IMR-90 (cell line): ENCODE measurements around the gene RERGL. TPM values are rescaled to one million over a fixed set of nuclear protein-coding genes. Genes with fewer than 3 reads are reported as not detected.

Experiments
- ATAC-seq: fragments of 200-7000 bp; cut with Tn5 transposase; 2 replicates; pipeline ENCODE4 v1.9.1; 2020; ENCODE audit warnings: low read depth, mild to moderate bottlenecking, moderate library complexity
- BruUV-seq: library from RNA; stranded (reverse); fragments of 400-500 nt; replicated peaks from 2 replicates; lab custom pipeline; 2021; lab: Mats Ljungman, UMichigan
- CTCF ChIA-PET: fragments of 300-600 bp; formaldehyde crosslinking; extraction: SDS; loops from one replicate; lab custom pipeline; 2021; ENCODE audit warnings: antibody characterized with exemption; lab: Yijun Ruan, JAX
- POLR2A ChIA-PET: fragments of 300-600 bp; sonication (Branson Sonifier 250); formaldehyde crosslinking; loops from one replicate; lab custom pipeline; 2022; ENCODE audit warnings: antibody characterized with exemption; ENCODE audit not compliant: unreplicated experiment; lab: Charles Lee
- DNase-seq: peaks from one replicate; pipeline ENCODE4 v3.0.0; 2013
- H2AFZ ChIP-seq: replicated peaks from 2 replicates; pipeline ENCODE3; 2013; ENCODE audit warnings: low read length, mild to moderate bottlenecking; ENCODE audit not compliant: poor library complexity
- H2AK5ac ChIP-seq: 2 replicates; pipeline ENCODE4 v1.6.1; 2013; ENCODE audit warnings: low read depth, low read length, inconsistent platforms
- H2AK9ac ChIP-seq: replicated peaks from 2 replicates; pipeline ENCODE3; 2013; ENCODE audit warnings: mild to moderate bottlenecking, low read depth, low read length, moderate library complexity; ENCODE audit not compliant: poor library complexity
- H2BK120ac ChIP-seq: 2 replicates; pipeline ENCODE4 v1.6.1; 2013; ENCODE audit warnings: low read depth, low read length, inconsistent platforms
- H2BK15ac ChIP-seq: 3 replicates; pipeline ENCODE4 v1.6.1; 2013; ENCODE audit warnings: low read depth, low read length, inconsistent platforms
- H2BK20ac ChIP-seq: 2 replicates; pipeline ENCODE4 v1.6.1; 2013; ENCODE audit warnings: low read depth, mild to moderate bottlenecking, inconsistent platforms, low read length, moderate library complexity
- H2BK5ac ChIP-seq: 2 replicates; pipeline ENCODE4 v1.6.1; 2013; ENCODE audit warnings: mild to moderate bottlenecking, low read depth, low read length, inconsistent platforms; ENCODE audit not compliant: poor library complexity, severe bottlenecking
- H3K14ac ChIP-seq: replicated peaks from 2 replicates; pipeline ENCODE4 v1.6.1; 2013; ENCODE audit warnings: low read depth, low read length, inconsistent platforms
- H3K18ac ChIP-seq: 2 replicates; pipeline ENCODE4 v1.6.1; 2013; ENCODE audit warnings: low read depth, low read length, control low read depth
- H3K23ac ChIP-seq: 2 replicates; pipeline ENCODE4 v1.6.1; 2013; ENCODE audit warnings: low read depth, low read length, inconsistent platforms
- H3K27ac ChIP-seq: 2 replicates; pipeline ENCODE4 v1.5.1; 2013; ENCODE audit warnings: mild to moderate bottlenecking, control low read depth, low read length; ENCODE audit not compliant: insufficient read depth
- H3K27me3 ChIP-seq: 2 replicates; pipeline ENCODE4 v1.6.1; 2013; ENCODE audit warnings: low read length; ENCODE audit not compliant: control insufficient read depth, insufficient read depth
- H3K36me3 ChIP-seq: 2 replicates; pipeline ENCODE4 v1.6.1; 2013; ENCODE audit warnings: low read length, mixed read lengths; ENCODE audit not compliant: control insufficient read depth, insufficient read depth
- H3K4ac ChIP-seq: 2 replicates; pipeline ENCODE4 v1.6.1; 2013; ENCODE audit warnings: low read depth, low read length, inconsistent platforms
- H3K4me1 ChIP-seq: 2 replicates; pipeline ENCODE4 v1.6.1; 2013; ENCODE audit warnings: low read length, mixed read lengths; ENCODE audit not compliant: control insufficient read depth, insufficient read depth
- H3K4me2 ChIP-seq: 2 replicates; pipeline ENCODE4 v1.6.1; 2013; ENCODE audit warnings: low read depth, mild to moderate bottlenecking, control low read depth, low read length, moderate library complexity
- H3K4me3 ChIP-seq: 2 replicates; pipeline ENCODE4 v1.5.1; 2013; ENCODE audit warnings: low read depth, mild to moderate bottlenecking, control low read depth, low read length, moderate library complexity; ENCODE audit not compliant: insufficient read depth
- H3K56ac ChIP-seq: 2 replicates; pipeline ENCODE4 v1.6.1; 2013; ENCODE audit warnings: low read length, inconsistent platforms; ENCODE audit not compliant: insufficient read depth; ENCODE audit errors: extremely low read depth
- H3K79me1 ChIP-seq, 2 experiments: 2 replicates each; pipeline ENCODE4 v1.6.1; 2013; ENCODE audit warnings: low read length in 2 of 2, inconsistent platforms in 1 of 2, low read depth in 1 of 2
- H3K9ac ChIP-seq: 2 replicates; pipeline ENCODE4 v1.6.1; 2013; ENCODE audit warnings: low read depth, low read length, control low read depth
- H3K9me1 ChIP-seq: 2 replicates; pipeline ENCODE4 v1.6.1; 2013; ENCODE audit warnings: low read length, inconsistent platforms; ENCODE audit not compliant: insufficient read depth
- H3K9me3 ChIP-seq: 2 replicates; pipeline ENCODE4 v1.6.1; 2013; ENCODE audit warnings: low read length; ENCODE audit not compliant: control insufficient read depth, insufficient read depth
- H4K20me1 ChIP-seq: 2 replicates; pipeline ENCODE4 v1.6.1; 2013; ENCODE audit warnings: low read length, inconsistent platforms; ENCODE audit not compliant: insufficient read depth
- H4K5ac ChIP-seq: 2 replicates; pipeline ENCODE4 v1.6.1; 2013; ENCODE audit warnings: mild to moderate bottlenecking, low read depth, low read length, control low read depth
- H4K8ac ChIP-seq, 2 experiments: 2 replicates each; pipeline ENCODE4 v1.6.1; 2013; ENCODE audit warnings: low read depth in 2 of 2, low read length in 2 of 2, control low read depth in 1 of 2, inconsistent platforms in 1 of 2
- H4K91ac ChIP-seq: 2 replicates; pipeline ENCODE4 v1.6.1; 2013; ENCODE audit warnings: low read depth, low read length, inconsistent platforms; ENCODE audit not compliant: insufficient read depth
- BHLHE40 ChIP-seq: fragments of 150-350 bp; IDR thresholded peaks from 2 replicates; pipeline ENCODE4 v1.6.1; 2016; ENCODE audit warnings: mild to moderate bottlenecking, low read depth, low read length
- CEBPB ChIP-seq: IDR thresholded peaks from 2 replicates; pipeline ENCODE4 v1.6.1; 2012; ENCODE audit warnings: low read depth, low read length, improper control_type of control experiment
- CHD1 ChIP-seq: IDR thresholded peaks from 2 replicates; pipeline ENCODE4 v1.6.1; 2012; ENCODE audit warnings: low read depth, low read length, improper control_type of control experiment
- CTCF ChIP-seq: conservative IDR thresholded peaks from 2 replicates; pipeline ENCODE4 v1.5.1; 2012; ENCODE audit warnings: mild to moderate bottlenecking, low read depth, low read length, improper control_type of control experiment
- FOS ChIP-seq: fragments of 150-350 bp; IDR thresholded peaks from 2 replicates; pipeline ENCODE4 v1.6.1; 2016; ENCODE audit warnings: low read depth, low read length
- MAFK ChIP-seq: IDR thresholded peaks from 2 replicates; pipeline ENCODE4 v1.6.1; 2012; ENCODE audit warnings: low read depth, low read length, improper control_type of control experiment
- MAZ ChIP-seq: IDR thresholded peaks from 2 replicates; pipeline ENCODE4 v1.6.1; 2012; ENCODE audit warnings: low read depth, mild to moderate bottlenecking, low read length, improper control_type of control experiment, moderate library complexity, borderline replicate concordance
- MXI1 ChIP-seq: IDR thresholded peaks from 2 replicates; pipeline ENCODE4 v1.6.1; 2012; ENCODE audit warnings: low read depth, mild to moderate bottlenecking, low read length, moderate library complexity, borderline replicate concordance
- NFE2L2 ChIP-seq: fragments of 150-350 bp; IDR thresholded peaks from 2 replicates; pipeline ENCODE4 v1.6.1; 2016; ENCODE audit warnings: low read depth, mild to moderate bottlenecking, low read length
- POLR2A ChIP-seq: IDR thresholded peaks from 2 replicates; pipeline ENCODE4 v1.6.1; 2012; ENCODE audit warnings: mild to moderate bottlenecking, low read depth, low read length
- RAD21 ChIP-seq: IDR thresholded peaks from 2 replicates; pipeline ENCODE4 v1.6.1; 2012; ENCODE audit warnings: low read length, improper control_type of control experiment
- RCOR1 ChIP-seq: IDR thresholded peaks from 2 replicates; pipeline ENCODE4 v1.6.1; 2012; ENCODE audit warnings: mild to moderate bottlenecking, low read length, improper control_type of control experiment; ENCODE audit not compliant: insufficient replicate concordance
- RFX5 ChIP-seq: IDR thresholded peaks from 2 replicates; pipeline ENCODE4 v1.8.0; 2012; ENCODE audit warnings: low read depth, mild to moderate bottlenecking, low read length, moderate library complexity
- SMC3 ChIP-seq: fragments of 150-350 bp; IDR thresholded peaks from 2 replicates; pipeline ENCODE4 v1.6.1; 2016; ENCODE audit warnings: low read depth, mild to moderate bottlenecking, antibody characterized with exemption, low read length, moderate library complexity
- USF2 ChIP-seq: fragments of 150-350 bp; IDR thresholded peaks from 2 replicates; pipeline ENCODE4 v1.6.1; 2017; ENCODE audit warnings: mild to moderate bottlenecking, antibody characterized with exemption, low read length, low read depth
- WGBS, 2 experiments: methylation state at CpG; one replicate each; pipeline versions ENCODE4 v1.1.5 to v1.1.7; 2013; ENCODE audit warnings: missing lambda C conversion rate in 2 of 2; ENCODE audit not compliant: insufficient read length in 1 of 2; ENCODE audit errors: extremely low coverage in 2 of 2; 5-methylcytosine and 5-hydroxymethylcytosine counted together
- dilution Hi-C: fragments of 300-500 bp; cut with HindIII; formaldehyde crosslinking; loops from one replicate; pipeline ENCODE4 v1.14.3; 2018; ENCODE audit warnings: low sequenced_read_pairs; ENCODE audit not compliant: unreplicated experiment
- in situ Hi-C: fragments of 300-500 bp; cut with MboI; formaldehyde crosslinking; loops from 3 replicates; pipeline ENCODE4 v1.14.3; 2019; ENCODE audit warnings: low sequenced_read_pairs, inconsistent platforms, mixed read lengths
- intact Hi-C: fragments of 100-400 bp; cut with micrococcal nuclease; formaldehyde crosslinking; loops from 2 replicates; pipeline ENCODE4 v1.10.0; 2022
- polyA plus RNA-seq, 3 experiments: library from polyadenylated mRNA; depleted of rRNA; stranded (reverse); fragments of >200 nt; gene quantifications; 2 replicates each; pipeline ENCODE4 v1.2.3, GENCODE V29; 2012; ENCODE audit warnings: low replicate concordance in 1 of 3
- total RNA-seq: library from RNA; depleted of rRNA; stranded (reverse); fragments of >200 nt; gene quantifications from 2 replicates; pipeline ENCODE4 v1.2.3, GENCODE V29; 2012
- TF ChIP-seq, protein P1 (sequence below): fragments of 150-350 bp; IDR thresholded peaks from 2 replicates; pipeline ENCODE4 v1.6.1; 2016; ENCODE audit warnings: low read depth, mild to moderate bottlenecking, low read length, moderate library complexity, borderline replicate concordance

The RERGL gene
- total and polyA plus RNA-seq, 2 of the 4 experiments (the other 2 are of a cell fraction), result 0.10 TPM; not detected in 1

GRCh38 chr12:18139254-18139653, 49.3 kb upstream of the RERGL start:
- Histone ChIP-seq H3K27ac (no peak overlapping the region), H3K23ac (no peak overlapping the region), H3K79me1 (no peaks in the 10 kb centered on the region), H3K56ac (no peak overlapping the region), H2BK15ac (no peak overlapping the region), H3K4me3 (no peak overlapping the region), H2BK5ac (no peak overlapping the region), H3K36me3 (no peaks in the 10 kb centered on the region), H3K4ac (no peak overlapping the region), H3K9me1 (no peaks in the 10 kb centered on the region), H3K14ac (no peak overlapping the region), H4K20me1 (no peaks in the 10 kb centered on the region), H4K5ac (no peak overlapping the region), H4K91ac (no peak overlapping the region), H4K8ac (no peak overlapping the region), H2AFZ (no peak overlapping the region), H3K9ac (no peak overlapping the region), H2AK5ac (no peak overlapping the region), H3K27me3 (no peaks in the 10 kb centered on the region), H3K18ac (no peak overlapping the region), H2BK120ac (no peak overlapping the region), H2AK9ac (no peak overlapping the region), H3K4me1 (no peaks in the 10 kb centered on the region), H2BK20ac (no peak overlapping the region), H3K9me3 (no peaks in the 10 kb centered on the region), H3K4me2 (no peak overlapping the region)
- CTCF ChIA-PET, result no interaction called here
- DNase-seq, result no peak
- POLR2A ChIA-PET, result no interaction called here
- WGBS, 2 experiments, result 20% methylated on average over 1 of the region's 4 CpGs; no CpG with 5 or more reads in 1 of the 2 experiments
- BruUV-seq, result no TSS peak
- no peak for TF ChIP-seq RAD21
- TF ChIP-seq, protein P1, sequence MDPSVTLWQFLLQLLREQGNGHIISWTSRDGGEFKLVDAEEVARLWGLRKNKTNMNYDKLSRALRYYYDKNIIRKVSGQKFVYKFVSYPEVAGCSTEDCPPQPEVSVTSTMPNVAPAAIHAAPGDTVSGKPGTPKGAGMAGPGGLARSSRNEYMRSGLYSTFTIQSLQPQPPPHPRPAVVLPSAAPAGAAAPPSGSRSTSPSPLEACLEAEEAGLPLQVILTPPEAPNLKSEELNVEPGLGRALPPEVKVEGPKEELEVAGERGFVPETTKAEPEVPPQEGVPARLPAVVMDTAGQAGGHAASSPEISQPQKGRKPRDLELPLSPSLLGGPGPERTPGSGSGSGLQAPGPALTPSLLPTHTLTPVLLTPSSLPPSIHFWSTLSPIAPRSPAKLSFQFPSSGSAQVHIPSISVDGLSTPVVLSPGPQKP, result no peak
- TF ChIP-seq CHD1, result no peak
- no peak for TF ChIP-seq MAFK
- no peak for TF ChIP-seq POLR2A
- TF ChIP-seq CTCF, result no peak
- TF ChIP-seq USF2, result no peak
- TF ChIP-seq FOS, result no peak
- TF ChIP-seq RFX5, result no peak
- no peak for TF ChIP-seq BHLHE40
- TF ChIP-seq RCOR1, result no peak
- no peak for TF ChIP-seq NFE2L2
- TF ChIP-seq MAZ, result no peak
- TF ChIP-seq SMC3, result no peak
- TF ChIP-seq MXI1, result no peak
- TF ChIP-seq CEBPB, result no peak
- in situ Hi-C loops (no loop called here), dilution Hi-C loops (no loop called here), intact Hi-C loops (no loop called here)
- no peak for ATAC-seq
